Retinal pigment epithelial cell (primary cell): ENCODE results near the gene GCK.
A peak's percentile ranks its signal among the peaks of the same experiment; 100 is the strongest.

Experiments
- DNase-seq: peaks from one replicate; pipeline ENCODE4 v3.0.0-alpha.2; 2010; ENCODE audit warnings: low read depth
- H3K4me3 ChIP-seq: 2 replicates; pipeline ENCODE4 v1.5.1; 2011; ENCODE audit warnings: mild to moderate bottlenecking, low read length, control low read depth, moderate library complexity
- CTCF ChIP-seq: conservative IDR thresholded peaks from 2 replicates; pipeline ENCODE4 v1.5.1; 2011; ENCODE audit warnings: low read depth, low read length, control low read depth, inconsistent platforms

The GCK gene

GRCh38 chr7:44187636-44188416 lies 1.4 kb downstream of the GCK start:
- no peak for DNase-seq
- TF ChIP-seq CTCF = no peak
- H3K4me3 ChIP-seq = no peak overlapping the region

GRCh38 chr7:44186736-44187135 lies 2.5 kb downstream of the GCK start:
- no peak for DNase-seq
- no peak for TF ChIP-seq CTCF
- no peak overlapping the region for H3K4me3 ChIP-seq

GRCh38 chr7:44185729-44186128 lies 3.5 kb downstream of the GCK start:
- H3K4me3 ChIP-seq = no peak overlapping the region
- DNase-seq = no peak
- no peak for TF ChIP-seq CTCF

- no peak overlapping the region for H3K4me3 ChIP-seq
- no peak for TF ChIP-seq CTCF
- DNase-seq = no peak
Observed at GRCh38 chr7:44184873-44185446, 4.3 kb downstream of the GCK start.

- no peak for TF ChIP-seq CTCF
- H3K4me3 ChIP-seq = no peak overlapping the region
- DNase-seq = peak; percentile 33
Observed at GRCh38 chr7:44184206-44184872, 4.9 kb downstream of the GCK start.

- no peak overlapping the region for H3K4me3 ChIP-seq
- no peak for DNase-seq
- TF ChIP-seq CTCF = no peak
Observed at GRCh38 chr7:44183386-44183785, 5.9 kb downstream of the GCK start.
